Tibial nerve (tissue), 4 donors: ENCODE results near the gene RXFP1. TPM values are rescaled to one million over a fixed set of nuclear protein-coding genes. Genes with fewer than 3 reads are reported as not detected.

Source experiments
- DNase-seq, 2 donors: peaks; one replicate each; pipeline ENCODE4 v3.0.0-alpha.2; 2019; ENCODE audit warnings: low spot score in 2 of 2
- H3K27ac ChIP-seq, 4 donors: fragments of 200-600 bp; sonication (generic) in 3 of 4; one replicate each; pipeline ENCODE4 v1.5.1; 2017 to 2019; ENCODE audit warnings: mild to moderate bottlenecking in 1 of 4
- H3K27me3 ChIP-seq, 2 donors: fragments of 200-600 bp; sonication (generic) in 1 of 2; one replicate each; pipeline versions ENCODE4 v1.5.1 to v1.6.0; 2017 to 2019
- H3K36me3 ChIP-seq, 3 donors: fragments of 200-600 bp; sonication (generic); one replicate each; pipeline ENCODE4 v1.5.1; 2018 to 2019
- H3K4me1 ChIP-seq, 4 donors: fragments of 200-600 bp; sonication (generic) in 3 of 4; one replicate each; pipeline ENCODE4 v1.5.1; 2017 to 2019
- H3K4me3 ChIP-seq, 4 donors: fragments of 200-600 bp; sonication (generic) in 3 of 4; one replicate each; pipeline ENCODE4 v1.5.1; 2017 to 2019; ENCODE audit warnings: mild to moderate bottlenecking in 1 of 4, moderate library complexity in 1 of 4
- H3K9me3 ChIP-seq, 4 donors: fragments of 200-600 bp; sonication (generic) in 3 of 4; one replicate each; pipeline ENCODE4 v1.5.1; 2017 to 2019
- CTCF ChIP-seq, 5 experiments: fragments of 200-600 bp in 3 of 5; fragments of 450-650 bp in 2 of 5; sonication (generic) in 3 of 5; IDR thresholded peaks; one replicate each; pipeline ENCODE4 v1.5.1; 2016 to 2019; ENCODE audit warnings: antibody characterized with exemption in 5 of 5, mild to moderate bottlenecking in 3 of 5, moderate library complexity in 2 of 5
- EP300 ChIP-seq, 2 donors: sonication (generic); formaldehyde crosslinking; IDR thresholded peaks; one replicate each; pipeline ENCODE4 v1.6.1; 2017; ENCODE audit warnings: antibody characterized with exemption in 2 of 2, mild to moderate bottlenecking in 1 of 2
- POLR2A ChIP-seq, 2 donors: fragments of 450-650 bp; IDR thresholded peaks; one replicate each; pipeline ENCODE4 v1.6.1; 2017; ENCODE audit warnings: antibody characterized with exemption in 2 of 2, mild to moderate bottlenecking in 2 of 2, moderate library complexity in 2 of 2
- WGBS, 2 donors: methylation state at CpG; one replicate each; pipeline ENCODE4 v1.1.5; 2018; 5-methylcytosine and 5-hydroxymethylcytosine counted together
- total RNA-seq, 4 donors: library from RNA; depleted of rRNA; stranded (reverse); fragments of >200 nt; gene quantifications; one replicate each; pipeline ENCODE4 v1.1.0, GENCODE V29; 2016

Gene RXFP1
- total RNA-seq, 4 donors from 2014 or later: not detected

DNA sequence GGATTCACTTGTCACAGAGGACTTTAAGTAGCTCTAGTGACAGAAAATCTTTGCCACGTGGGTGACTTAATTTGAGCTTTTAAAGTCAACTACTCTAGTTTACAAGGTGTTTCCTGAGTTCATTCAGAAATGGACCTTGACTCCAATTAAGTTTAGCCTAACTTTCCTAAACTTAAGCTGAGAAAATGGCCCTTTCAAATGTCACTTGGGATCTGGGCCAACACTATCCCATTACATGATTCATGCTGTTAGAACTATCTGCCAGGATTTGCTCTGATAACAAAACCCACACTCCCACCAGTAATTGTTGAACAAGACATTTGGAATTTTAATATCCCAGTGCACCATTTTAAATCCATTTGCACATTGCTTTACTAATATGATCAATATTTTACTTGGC, 109.2 kb downstream of the RXFP1 start:
- 30 to 31% methylated on average over 1 of the region's 1 CpG for WGBS, 2 donors
- TF ChIP-seq CTCF (IDR thresholded peaks at IDR 0.05) (no peak), EP300 (IDR thresholded peaks at IDR 0.05) (no peak), POLR2A (IDR thresholded peaks at IDR 0.05) (no peak)
- no peaks in the 10 kb centered on the region for H3K9me3 ChIP-seq
- no peaks in the 10 kb centered on the region for H3K27me3 ChIP-seq
- H3K4me1 ChIP-seq: no peaks in the 10 kb centered on the region
- no peaks in the 10 kb centered on the region for H3K36me3 ChIP-seq
- DNase-seq: no peak
- no peak overlapping the region for H3K27ac ChIP-seq
- no peak overlapping the region for H3K4me3 ChIP-seq

GRCh38 chr4:158636619-158637018, 114.9 kb downstream of the RXFP1 start:
- Histone ChIP-seq H3K4me1 (no peaks in the 10 kb centered on the region), H3K27me3 (no peaks in the 10 kb centered on the region), H3K36me3 (no peaks in the 10 kb centered on the region), H3K4me3 (no peak overlapping the region), H3K9me3 (no peaks in the 10 kb centered on the region), H3K27ac (no peak overlapping the region)
- WGBS, 2 donors: 63 to 65% methylated on average over 1 of the region's 1 CpG
- TF ChIP-seq EP300 (IDR thresholded peaks at IDR 0.05): no peak
- no peak for TF ChIP-seq POLR2A (IDR thresholded peaks at IDR 0.05)
- TF ChIP-seq CTCF (IDR thresholded peaks at IDR 0.05): no peak
- no peak for DNase-seq

DNA sequence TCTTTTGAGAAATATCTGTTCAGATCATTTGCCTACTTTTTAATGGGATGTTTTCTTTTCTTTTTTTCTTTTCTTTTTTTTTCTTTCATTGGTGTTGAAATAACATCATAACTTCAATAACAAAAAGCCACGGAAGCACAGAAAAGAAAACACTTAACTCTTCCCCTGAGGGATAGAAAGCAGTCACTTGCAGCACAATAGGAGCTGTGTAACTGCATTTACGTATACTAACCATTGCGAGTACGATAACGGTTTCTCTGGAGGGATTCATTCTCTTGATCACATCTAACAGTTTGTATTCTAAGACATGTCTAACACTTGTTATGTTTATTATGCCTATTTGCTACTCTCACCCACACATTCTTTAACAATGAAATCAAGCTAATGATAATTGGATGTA, 122.7 kb downstream of the RXFP1 start:
- Histone ChIP-seq H3K27ac (no peak overlapping the region), H3K36me3 (no peaks in the 10 kb centered on the region), H3K9me3 (no peaks in the 10 kb centered on the region), H3K4me1 (peaks cover 0 to 5% (median 0%) of the 10 kb centered on the region in 4 donors), H3K27me3 (no peaks in the 10 kb centered on the region), H3K4me3 (no peak overlapping the region)
- DNase-seq: no peak
- WGBS, 2 donors: 29 to 41% methylated on average over 5 of the region's 5 CpGs
- TF ChIP-seq CTCF (IDR thresholded peaks at IDR 0.05) (no peak), EP300 (IDR thresholded peaks at IDR 0.05) (no peak), POLR2A (IDR thresholded peaks at IDR 0.05) (no peak)

- peaks cover 0 to 5% (median 0%) of the 10 kb centered on the region in 4 donors for H3K4me1 ChIP-seq
- TF ChIP-seq POLR2A (IDR thresholded peaks at IDR 0.05) (no peak), EP300 (IDR thresholded peaks at IDR 0.05) (no peak), CTCF (IDR thresholded peaks at IDR 0.05) (no peak)
Measured at GRCh38 chr4:158644760-158645159, 123.1 kb downstream of the RXFP1 start.

GRCh38 chr4:158649111-158649680, 127.5 kb downstream of the RXFP1 start:
- no peak for DNase-seq
- no peaks in the 10 kb centered on the region for H3K36me3 ChIP-seq
- no peaks in the 10 kb centered on the region for H3K27me3 ChIP-seq
- WGBS, 2 donors: 42 to 43% methylated on average over 4 of the region's 4 CpGs
- no peaks in the 10 kb centered on the region for H3K9me3 ChIP-seq
- H3K4me1 ChIP-seq: peaks cover 0 to 5% (median 0%) of the 10 kb centered on the region in 4 donors
- no peak overlapping the region for H3K4me3 ChIP-seq
- H3K27ac ChIP-seq: no peak overlapping the region
- TF ChIP-seq EP300 (IDR thresholded peaks at IDR 0.05): no peak
- no peak for TF ChIP-seq CTCF (IDR thresholded peaks at IDR 0.05)
- TF ChIP-seq POLR2A (IDR thresholded peaks at IDR 0.05): no peak

More at GRCh38 chr4:158644760-158645159, 123.1 kb downstream of the RXFP1 start:
- Histone ChIP-seq H3K9me3 (no peaks in the 10 kb centered on the region), H3K27me3 (no peaks in the 10 kb centered on the region), H3K4me3 (no peak overlapping the region), H3K27ac (no peak overlapping the region), H3K36me3 (no peaks in the 10 kb centered on the region)
- 29 to 34% methylated on average over 3 of the region's 3 CpGs for WGBS, 2 donors
- DNase-seq: no peak
